Tibial nerve (tissue), 4 donors: ENCODE data around the gene ZNF597.

Experiments
- EP300 ChIP-seq, 2 donors: sonication (generic); formaldehyde crosslinking; IDR thresholded peaks; one replicate each; pipeline ENCODE4 v1.6.1; 2017; ENCODE audit warnings: antibody characterized with exemption in 2 of 2, mild to moderate bottlenecking in 1 of 2
- TF ChIP-seq, protein P1 (sequence below), 5 experiments: fragments of 200-600 bp in 3 of 5; fragments of 450-650 bp in 2 of 5; sonication (generic) in 3 of 5; IDR thresholded peaks; one replicate each; pipeline ENCODE4 v1.5.1; 2016 to 2019; ENCODE audit warnings: antibody characterized with exemption in 5 of 5, mild to moderate bottlenecking in 3 of 5, moderate library complexity in 2 of 5

DNA sequence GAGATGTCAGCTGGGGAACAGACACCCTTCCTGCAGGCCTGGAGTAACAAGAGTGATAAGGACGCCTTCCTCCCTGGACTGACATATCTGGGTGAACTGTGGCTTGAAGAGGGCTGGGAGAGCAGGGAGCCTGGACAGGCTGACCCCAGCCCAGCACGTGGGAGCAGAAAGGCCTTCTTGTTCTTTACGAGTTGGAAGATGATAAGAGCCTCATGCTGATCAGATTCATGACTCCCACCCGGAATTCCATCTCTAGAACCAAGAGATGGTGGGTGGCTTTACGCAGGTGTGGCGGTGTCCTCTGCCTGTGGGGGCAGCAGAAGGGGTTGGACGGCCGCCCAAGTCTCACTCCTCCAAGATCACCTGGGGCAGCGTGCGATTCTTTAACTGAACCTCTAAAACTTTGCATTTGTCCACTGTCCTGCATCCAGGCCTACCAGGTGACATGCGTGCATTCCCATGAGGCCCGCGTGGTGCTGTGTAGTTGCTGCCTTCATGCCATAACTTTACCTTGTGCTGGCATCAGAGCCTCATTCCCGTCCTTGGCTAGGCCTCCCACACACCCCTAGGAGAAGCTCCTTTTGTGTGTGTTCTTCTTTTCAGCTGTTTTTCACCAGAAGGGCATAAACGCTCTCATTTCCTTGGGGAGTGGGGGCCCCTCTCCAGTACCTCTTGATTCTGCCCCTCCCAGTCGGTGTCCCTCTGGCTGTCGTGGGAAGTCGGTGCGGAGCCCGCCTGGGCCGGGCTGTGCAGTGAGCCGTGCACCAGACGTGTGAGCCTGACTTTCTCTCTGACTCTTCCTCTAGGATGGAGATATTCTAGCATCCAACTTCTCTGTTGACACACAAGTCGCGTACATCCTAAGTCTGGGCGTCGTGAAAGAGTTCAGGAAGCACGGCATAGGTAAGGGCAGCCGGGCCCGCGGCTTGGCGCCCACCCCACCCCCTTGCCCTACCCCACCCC is 38.7 kb upstream of the ZNF597 start:
- TF ChIP-seq, protein P1, sequence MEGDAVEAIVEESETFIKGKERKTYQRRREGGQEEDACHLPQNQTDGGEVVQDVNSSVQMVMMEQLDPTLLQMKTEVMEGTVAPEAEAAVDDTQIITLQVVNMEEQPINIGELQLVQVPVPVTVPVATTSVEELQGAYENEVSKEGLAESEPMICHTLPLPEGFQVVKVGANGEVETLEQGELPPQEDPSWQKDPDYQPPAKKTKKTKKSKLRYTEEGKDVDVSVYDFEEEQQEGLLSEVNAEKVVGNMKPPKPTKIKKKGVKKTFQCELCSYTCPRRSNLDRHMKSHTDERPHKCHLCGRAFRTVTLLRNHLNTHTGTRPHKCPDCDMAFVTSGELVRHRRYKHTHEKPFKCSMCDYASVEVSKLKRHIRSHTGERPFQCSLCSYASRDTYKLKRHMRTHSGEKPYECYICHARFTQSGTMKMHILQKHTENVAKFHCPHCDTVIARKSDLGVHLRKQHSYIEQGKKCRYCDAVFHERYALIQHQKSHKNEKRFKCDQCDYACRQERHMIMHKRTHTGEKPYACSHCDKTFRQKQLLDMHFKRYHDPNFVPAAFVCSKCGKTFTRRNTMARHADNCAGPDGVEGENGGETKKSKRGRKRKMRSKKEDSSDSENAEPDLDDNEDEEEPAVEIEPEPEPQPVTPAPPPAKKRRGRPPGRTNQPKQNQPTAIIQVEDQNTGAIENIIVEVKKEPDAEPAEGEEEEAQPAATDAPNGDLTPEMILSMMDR (IDR thresholded peaks at IDR 0.05) = no peak
- no peak for TF ChIP-seq EP300 (IDR thresholded peaks at IDR 0.05)
